HG03520 (cell line): ENCODE results near the gene FOXE1.

Experiments
- ATAC-seq: cut with Tn5 transposase; IDR thresholded peaks from one replicate; pipeline ENCODE4 v1.9.1; 2021; ENCODE audit warnings: mild to moderate bottlenecking, moderate library complexity; ENCODE audit not compliant: unreplicated experiment

The FOXE1 gene

GRCh38 chr9:97853056-97853843 lies at the start of gene FOXE1:
FOXE1 (plus strand) TSS chr9:97853226; CDS start chr9:97853915, 689 bp downstream.
- ATAC-seq: no peak

DNA sequence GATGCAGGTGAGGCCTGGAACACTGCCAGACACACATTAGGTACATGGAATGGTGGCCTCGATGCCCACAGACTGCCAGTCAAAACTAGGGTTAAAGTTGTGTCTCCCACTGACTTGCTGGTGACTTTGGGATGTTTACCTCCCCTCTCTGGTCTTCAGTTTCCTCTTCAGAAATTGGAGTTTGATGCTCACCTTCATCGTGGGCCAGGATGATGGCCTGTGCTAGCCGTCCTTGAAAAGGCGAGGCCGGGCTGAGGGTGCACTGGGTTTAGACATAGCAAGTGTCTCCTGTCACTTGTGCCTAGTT lies 49.0 kb upstream of the FOXE1 start:
- no peak for ATAC-seq

DNA sequence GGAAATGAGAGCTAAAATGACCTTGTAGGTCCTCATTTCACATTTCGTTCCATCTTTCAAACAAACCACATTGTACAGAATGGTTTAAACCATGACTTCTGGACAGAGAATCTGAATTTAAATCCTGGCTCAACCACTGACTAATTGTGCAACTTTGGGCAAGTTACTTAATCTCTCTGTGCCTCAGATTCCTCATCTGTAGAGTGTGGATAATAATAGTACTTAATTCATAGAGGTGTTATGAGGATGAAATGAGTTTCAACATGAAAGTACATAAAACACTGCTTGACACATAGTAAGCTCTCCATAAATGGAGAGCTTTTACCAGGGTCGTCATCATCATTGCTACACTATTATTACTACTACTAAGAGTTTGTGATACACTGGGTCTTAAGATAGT lies 46.3 kb upstream of the FOXE1 start:
- no peak for ATAC-seq

DNA sequence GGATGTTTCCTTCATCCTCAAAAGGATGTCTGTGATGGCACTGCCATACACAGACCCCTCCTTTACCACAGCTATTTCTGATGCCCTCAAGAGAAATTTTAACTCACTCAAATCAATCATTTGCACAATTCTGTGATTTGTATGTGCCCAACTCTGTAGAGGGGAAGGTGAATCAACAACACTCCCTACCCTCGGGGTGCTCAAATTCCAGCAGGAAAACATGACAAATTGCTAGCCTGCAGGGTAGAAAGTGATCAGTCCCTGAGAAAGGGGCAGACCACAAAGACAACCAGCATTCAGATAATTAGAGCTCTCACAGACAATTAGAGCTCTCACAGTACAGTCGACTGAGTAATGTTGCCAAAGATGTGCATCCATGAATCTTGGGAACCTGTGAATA lies 45.3 kb upstream of the FOXE1 start:
- ATAC-seq: no peak

GRCh38 chr9:97808415-97808814 lies 44.6 kb upstream of the FOXE1 start:
- no peak for ATAC-seq

DNA sequence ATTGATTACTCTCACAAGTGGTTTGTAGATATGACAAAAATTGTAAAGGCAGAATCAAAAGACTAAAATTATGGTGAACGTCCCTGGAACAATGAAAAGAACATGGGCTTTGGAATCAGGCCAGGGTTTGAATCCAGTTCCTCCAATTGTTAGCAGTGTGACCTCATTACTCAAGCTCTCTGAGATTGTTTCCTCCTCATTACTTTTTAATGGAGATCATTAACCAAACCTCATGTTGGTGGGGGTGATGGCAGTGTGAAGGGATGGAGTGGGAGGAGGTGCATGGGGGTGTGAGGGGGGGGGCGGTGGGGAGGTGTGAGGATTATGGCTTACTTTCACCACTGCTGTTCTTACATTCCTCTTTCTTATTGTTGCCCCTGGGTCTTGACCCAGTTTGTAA lies 44.1 kb upstream of the FOXE1 start:
- ATAC-seq: no peak

GRCh38 chr9:97809666-97810344 lies 43.2 kb upstream of the FOXE1 start:
- no peak for ATAC-seq

- ATAC-seq: no peak
These were observed 41.3 kb upstream of the FOXE1 start for GRCh38 chr9:97811533-97812246.

DNA sequence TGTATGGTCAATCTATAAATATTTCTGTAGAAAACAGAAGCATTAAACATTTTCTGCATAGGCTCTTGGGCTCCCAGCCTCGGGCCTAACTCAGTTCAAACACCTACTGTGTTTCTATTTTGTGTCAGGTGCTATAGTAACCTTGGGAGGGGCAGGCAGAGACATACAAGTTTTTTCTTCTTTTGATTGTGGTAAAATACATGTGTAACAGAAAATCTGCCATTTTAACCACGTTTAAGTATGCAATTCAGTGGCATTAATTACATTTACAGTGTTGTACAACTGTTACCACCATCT lies 40.8 kb upstream of the FOXE1 start:
- ATAC-seq: no peak

DNA sequence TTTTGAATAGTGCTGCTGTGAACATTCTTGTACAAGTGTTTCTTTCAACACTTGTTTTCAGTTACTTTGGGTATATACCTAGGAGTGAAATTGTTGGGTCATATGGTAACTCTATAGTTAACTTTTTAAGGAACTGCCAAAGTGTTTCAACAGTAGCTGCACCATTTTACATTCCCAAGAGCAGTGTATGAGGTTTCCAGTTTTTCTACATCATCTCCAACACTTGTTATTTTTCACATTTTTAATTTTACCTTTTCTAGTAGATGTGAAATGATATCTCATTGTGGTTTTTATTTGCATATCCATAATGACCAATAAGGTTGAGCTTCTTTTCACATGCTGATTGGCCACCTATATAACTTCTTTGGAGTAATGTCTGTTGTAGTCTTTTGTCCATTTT lies 40.0 kb upstream of the FOXE1 start:
- no peak for ATAC-seq

- no peak for ATAC-seq
These were observed 33.3 kb upstream of the FOXE1 start for GRCh38 chr9:97819735-97820134.

GRCh38 chr9:97820373-97820772 lies 32.7 kb upstream of the FOXE1 start:
- ATAC-seq: no peak

DNA sequence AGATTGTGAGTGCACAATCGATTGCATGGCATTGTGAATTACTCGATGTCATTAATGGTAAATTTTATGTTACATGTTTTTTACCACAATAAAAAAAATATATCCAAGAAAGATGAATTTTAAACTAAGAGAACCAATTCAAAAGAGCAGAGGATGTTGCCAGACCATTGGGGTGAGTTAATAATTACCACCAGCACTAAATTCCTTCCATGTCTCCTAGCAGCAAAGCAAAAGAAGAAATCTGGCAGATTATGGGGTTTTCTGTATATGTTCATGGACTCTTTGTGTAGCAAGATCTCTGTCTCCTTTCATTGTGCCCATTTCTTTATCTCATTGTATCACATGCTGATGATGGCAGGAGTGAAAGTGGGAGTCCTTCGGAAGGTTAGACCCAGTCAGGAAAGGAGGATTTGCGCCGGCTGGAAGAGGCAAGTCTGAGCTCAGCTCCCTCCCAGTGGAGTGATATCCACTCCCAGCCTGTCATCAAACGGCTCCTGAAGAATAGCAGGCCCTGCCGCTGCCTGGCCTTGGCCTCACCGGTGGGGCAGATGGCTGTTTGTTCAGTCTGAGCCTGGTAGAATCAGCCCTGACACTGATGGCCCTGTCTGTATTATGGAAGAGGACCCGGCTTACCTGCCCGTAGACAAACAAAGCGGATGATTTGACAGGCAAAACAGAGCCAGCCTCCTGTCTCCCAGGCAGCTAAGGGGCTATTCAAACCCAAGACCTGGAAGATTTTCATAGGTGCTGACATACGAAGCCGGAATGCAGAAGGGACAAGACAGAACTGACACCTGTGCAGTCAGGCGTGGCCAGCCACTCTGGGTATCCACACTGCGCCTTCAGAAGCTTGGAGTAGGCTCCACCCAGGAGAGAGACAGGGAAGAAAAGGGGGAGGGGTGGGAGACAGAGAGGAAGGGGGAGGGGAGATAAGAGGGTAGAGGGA lies 21.9 kb upstream of the FOXE1 start:
- ATAC-seq: no peak

GRCh38 chr9:97831843-97832636 lies 21.0 kb upstream of the FOXE1 start:
- no peak for ATAC-seq

DNA sequence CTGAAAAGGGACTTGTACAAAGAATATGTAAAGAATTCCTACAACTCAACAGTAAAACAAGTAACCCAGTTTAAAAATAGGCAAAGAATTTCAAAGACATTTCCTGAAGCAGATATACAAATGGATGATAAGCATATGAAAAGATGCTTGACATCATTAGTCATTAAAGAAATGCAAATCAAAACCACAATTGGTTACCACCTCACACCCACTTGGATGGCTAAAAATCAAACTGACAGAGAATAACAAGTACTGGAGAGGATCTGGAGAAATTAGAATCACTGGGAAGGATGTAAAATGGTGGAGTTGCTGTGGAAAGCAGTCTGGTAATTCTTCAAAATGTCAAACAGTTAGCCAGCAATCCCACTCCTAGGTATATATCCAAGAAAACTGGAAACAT lies 12.5 kb upstream of the FOXE1 start:
- no peak for ATAC-seq

DNA sequence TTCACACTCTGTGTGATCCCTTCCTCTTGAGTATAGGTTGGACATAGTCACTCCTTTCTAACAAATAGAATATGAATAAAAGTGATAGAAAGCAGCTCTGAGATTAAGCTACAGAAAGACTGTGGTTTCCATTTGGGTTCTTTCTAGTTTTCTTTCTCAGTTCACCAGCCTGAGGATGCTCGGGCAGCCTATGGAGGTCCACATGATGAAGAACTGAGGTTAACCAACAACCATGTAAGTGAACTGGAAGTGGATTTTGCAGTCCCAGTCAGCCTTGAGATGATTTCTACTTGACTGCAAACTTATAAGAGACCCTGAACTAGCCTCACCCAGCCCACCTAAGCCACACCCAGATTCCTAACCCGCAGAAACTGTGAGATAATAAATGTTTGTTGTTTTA lies 10.1 kb upstream of the FOXE1 start:
- ATAC-seq: no peak

GRCh38 chr9:97845130-97845529 lies 7.9 kb upstream of the FOXE1 start:
- no peak for ATAC-seq

GRCh38 chr9:97845763-97846162 lies 7.3 kb upstream of the FOXE1 start:
- no peak for ATAC-seq

DNA sequence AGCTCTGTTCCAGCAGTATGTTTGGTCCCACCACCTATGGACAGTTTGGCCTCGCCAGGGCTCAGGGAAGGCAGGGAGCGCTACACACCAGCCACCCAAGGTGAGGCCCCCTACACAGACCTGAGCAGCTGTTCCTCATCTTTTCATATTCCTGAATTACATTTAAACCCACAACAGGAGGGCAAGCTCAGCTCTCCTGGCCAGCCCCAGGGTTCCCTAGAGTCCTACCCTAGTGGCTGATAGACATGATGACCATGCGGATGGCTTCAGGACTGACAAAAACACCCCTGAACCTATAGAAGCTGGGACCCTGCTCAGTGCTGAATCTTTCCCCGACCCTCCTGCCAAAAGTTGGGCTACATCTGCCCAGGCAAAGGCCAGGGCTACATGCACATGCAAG lies 6.7 kb upstream of the FOXE1 start:
- ATAC-seq: no peak

DNA sequence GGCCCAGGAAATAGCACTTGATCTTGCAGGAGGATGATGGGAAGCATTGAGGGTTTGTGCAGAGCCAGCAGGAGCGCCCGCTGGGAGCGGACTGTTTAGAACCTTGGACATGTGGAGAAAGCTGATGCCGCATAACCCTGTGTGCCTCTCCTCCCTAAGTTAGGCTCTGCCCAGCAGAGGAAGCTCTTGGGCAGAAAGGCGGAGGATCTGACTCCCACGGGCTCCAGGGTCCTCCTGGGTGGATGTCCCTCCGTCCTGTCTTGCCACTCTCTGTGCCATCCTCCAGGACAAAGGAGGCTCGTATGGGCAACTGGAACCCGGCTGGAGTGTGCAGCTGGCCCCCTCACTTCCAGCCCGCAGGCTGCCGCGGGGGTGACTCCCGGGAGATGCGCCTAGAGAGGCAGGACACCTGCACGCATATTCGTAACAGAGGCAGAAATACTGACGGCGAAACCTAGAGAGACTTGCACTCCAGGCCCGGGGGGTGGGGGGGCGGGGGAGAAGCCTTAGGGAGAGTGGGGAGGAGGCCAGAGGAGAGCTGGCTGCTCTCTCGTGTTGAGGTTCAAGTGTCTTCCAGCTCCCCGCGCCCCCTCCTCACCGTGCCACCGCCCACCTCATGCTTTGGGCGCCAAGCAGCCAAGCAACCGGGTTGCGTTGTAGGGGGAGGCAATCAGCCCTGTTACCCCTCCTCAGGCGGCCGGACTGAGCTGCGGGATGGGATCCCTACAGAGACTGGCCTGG lies 5.4 kb upstream of the FOXE1 start:
- no peak for ATAC-seq
